Stimulated activated CD4-positive, alpha-beta T cell treated with anti-CD3 and anti-CD28 coated beads, Interleukin-4, amount 100 ng/mL, for 1 hour (primary cell): ENCODE measurements around the gene TARDBP.
"Not testable (repeated sequence)": the region's sequence is repeated elsewhere in the genome, so short reads cannot be mapped to it uniquely, and the experiment has no call there.

Experiments
- DNase-seq: peaks from one replicate; pipeline ENCODE4 v3.0.0-alpha.2; 2020

The TARDBP gene

DNA sequence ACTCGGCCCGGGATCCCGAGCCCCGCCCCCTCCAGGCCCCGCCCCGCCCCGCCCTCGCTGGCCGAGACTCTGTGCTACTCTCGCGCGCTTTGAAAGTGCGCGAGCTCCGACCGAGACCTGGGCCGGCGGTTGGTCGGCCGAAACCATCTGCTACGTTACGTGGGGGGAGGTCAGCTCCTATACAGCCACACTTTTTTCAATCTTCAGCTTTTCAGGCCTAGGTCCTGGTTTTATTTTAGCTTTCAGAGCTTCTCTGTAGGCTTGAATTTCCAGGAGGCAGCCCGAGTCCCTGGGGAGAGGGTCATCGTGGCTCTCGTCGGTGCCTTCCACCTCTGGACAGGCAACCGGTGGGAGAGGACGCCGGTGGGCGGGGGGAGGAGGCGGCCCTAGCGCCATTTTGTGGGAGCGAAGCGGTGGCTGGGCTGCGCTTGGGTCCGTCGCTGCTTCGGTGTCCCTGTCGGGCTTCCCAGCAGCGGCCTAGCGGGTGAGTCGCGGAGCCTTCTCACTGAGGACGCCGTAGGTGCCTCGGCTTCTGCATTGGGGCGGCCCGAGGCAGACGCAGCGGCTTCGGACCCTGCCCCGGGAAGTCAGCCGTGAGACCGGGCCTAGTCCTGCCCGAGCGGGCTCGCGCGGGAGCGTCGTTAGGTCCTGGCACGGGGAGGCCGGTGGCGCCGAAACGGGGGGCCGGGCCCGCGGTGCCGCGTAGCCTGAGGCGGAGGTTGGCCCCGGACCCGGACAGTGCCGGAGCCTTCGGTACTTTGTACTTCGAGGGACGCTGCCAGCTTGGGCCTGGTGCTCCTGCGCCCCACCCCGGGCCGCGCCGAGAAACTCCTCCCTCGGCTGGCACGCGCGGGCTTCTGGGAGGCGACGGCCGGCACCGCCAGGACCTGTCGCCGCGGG is at the start of gene TARDBP:
TSS of gene TARDBP (plus strand) at position 395 of the 900 bp plus-strand sequence. CDS start 1,074 bp downstream, outside the sequence.
- DNase-seq, result peak; percentile 92

DNA sequence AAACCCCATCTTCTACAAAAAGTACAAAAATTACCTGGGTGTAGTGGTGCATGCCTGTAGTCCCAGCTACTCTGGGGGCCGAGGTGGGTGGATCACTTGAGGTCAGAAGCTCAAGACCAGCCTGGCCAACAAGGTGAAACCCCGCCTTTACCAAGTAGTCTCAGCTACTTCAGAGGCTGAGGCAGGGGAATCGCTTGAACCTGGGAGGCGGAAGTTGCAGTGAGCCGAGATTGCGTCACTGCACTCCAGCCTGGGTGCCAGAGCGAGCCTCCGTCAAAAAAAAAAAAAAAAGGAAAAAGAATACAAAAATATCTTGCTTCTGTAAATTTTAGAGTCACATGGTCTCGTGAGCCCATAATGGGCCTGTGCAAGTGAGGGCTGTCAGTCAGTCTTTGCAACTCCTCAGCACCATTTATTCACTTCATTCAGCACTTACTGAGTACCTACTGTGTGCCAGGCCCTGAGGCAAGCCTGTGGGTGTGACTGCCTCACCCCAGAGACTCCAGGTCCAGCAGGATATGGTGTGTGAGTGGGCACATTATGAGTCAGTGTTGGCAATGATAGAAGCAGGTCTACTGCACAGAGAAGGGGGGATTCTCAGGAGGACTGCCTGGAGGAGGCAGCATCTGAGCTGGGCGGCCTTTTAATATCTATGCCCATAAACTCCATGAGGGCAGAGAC is 46.8 kb upstream of the TARDBP start:
- peak; percentile 10 for DNase-seq

GRCh38 chr1:10967090-10967489 is 45.4 kb upstream of the TARDBP start:
- no peak for DNase-seq

GRCh38 chr1:10968411-10968826 is 44.0 kb upstream of the TARDBP start:
- no peak for DNase-seq

DNA sequence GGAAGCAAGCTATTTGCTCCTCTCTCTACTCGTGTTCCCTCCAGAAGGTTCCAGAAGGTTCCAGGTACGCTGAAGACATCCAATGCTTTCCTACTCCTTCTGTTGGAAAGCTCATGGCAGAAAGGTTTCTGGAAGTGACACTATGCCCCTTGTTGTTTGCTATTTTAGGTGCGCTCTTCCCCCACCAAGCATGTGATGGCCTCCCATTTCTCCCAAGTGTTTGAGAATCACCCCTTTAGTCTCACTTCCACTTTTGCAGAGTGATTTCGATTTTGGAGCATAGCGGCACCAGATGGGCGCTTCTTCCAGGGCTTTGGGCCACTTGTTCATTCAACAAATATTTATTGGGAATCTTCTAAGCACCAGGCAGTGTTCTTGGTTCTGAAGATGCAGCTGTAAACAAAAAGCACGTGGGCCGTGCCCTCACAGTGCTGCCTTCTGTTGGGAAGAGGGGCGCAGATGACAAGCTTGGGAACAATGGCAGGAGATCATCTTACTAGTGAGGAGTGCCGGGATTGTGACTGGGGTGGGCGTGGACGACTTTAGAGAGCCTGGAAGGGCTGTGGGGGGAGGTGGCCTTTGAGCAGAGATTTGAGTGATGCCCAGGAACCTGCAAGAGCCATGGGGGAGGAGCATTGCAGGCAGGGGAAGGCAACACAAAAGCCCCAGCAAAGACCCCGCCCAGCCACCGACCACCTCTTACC is 43.0 kb upstream of the TARDBP start:
- DNase-seq, result no peak

- no peak for DNase-seq
These were observed 42.5 kb upstream of the TARDBP start for GRCh38 chr1:10969971-10970332.

- no peak for DNase-seq
These were observed 38.9 kb upstream of the TARDBP start for GRCh38 chr1:10973552-10973951.

GRCh38 chr1:10973956-10974881 is 38.2 kb upstream of the TARDBP start:
- no peak for DNase-seq

- DNase-seq, result no peak
These were observed 36.7 kb upstream of the TARDBP start for GRCh38 chr1:10975567-10976326.

DNA sequence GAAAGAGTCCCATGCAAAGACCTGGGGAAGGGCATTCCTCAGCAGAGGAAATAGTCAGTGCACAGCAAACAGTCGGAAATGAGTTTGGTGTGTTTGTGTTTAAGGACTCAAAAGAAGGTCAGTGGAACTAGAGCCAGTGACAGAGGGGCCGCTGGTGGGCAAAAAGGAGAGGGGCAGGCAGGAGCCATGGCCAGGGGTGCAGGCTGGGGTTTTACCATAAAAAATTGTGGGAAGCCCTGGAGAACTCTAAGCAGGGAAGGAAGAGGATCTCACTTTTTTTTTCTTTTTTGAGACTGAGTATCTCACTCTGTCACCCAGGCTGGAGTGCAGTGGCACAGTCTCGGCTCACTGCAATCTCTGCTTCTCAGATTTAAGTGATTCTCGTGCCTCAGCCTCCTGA is 33.7 kb upstream of the TARDBP start:
- DNase-seq, result no peak

- no peak for DNase-seq
These were observed 33.0 kb upstream of the TARDBP start for GRCh38 chr1:10979483-10979920.

GRCh38 chr1:10980094-10980577 is 32.3 kb upstream of the TARDBP start:
- DNase-seq, result no peak

DNA sequence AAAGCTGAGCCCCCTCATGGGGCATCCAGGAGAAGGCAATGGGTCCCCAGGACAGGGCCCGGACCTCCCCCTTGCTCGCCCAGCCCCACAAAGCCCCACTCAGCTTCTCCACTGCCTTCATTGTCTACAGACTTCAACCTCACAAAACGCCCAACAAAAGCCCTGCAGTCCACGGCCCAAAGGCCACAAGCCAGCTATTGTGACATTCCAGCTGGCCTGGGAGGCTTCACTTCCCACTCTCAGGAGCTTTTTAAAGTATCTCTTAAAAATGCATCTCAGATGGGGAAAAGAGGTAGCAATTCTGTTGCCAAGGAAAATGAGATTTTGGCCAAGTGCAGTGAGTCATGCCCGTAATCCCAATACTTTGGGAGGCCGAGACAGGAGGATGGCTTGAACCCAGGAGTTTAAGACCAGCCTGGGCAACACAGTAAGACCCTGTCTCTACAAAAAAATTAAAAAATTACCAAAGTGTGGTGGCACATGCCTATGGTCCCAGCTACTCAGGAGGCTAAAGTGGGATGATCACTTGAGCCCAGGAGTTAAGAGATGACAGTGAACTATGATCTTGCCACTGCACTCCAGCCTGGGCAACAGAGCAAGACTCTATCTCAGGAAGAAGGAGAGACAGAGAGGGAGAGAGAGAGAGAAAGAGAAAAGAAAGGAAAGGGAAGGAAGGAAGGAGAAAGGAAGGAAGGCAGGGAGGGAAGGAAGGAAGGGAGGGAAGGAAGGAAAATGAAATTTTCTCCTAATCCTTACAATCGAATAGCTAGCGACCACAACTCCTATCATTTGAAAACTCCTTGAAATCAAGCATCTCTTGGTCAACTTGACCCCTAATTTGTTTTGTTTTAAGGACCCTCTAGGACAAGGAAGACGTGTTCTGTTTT is 31.4 kb upstream of the TARDBP start:
- no peak for DNase-seq

- DNase-seq, result no peak
These were observed 25.9 kb upstream of the TARDBP start for GRCh38 chr1:10986525-10986890.

GRCh38 chr1:10987840-10988417 is 24.5 kb upstream of the TARDBP start:
- no peak for DNase-seq

GRCh38 chr1:10989095-10989494 is 23.4 kb upstream of the TARDBP start:
- DNase-seq, result no peak

- DNase-seq, result not testable (repeated sequence)
These were observed 22.4 kb upstream of the TARDBP start for GRCh38 chr1:10989920-10990516.

GRCh38 chr1:10990828-10991227 is 21.6 kb upstream of the TARDBP start:
- DNase-seq, result no peak

DNA sequence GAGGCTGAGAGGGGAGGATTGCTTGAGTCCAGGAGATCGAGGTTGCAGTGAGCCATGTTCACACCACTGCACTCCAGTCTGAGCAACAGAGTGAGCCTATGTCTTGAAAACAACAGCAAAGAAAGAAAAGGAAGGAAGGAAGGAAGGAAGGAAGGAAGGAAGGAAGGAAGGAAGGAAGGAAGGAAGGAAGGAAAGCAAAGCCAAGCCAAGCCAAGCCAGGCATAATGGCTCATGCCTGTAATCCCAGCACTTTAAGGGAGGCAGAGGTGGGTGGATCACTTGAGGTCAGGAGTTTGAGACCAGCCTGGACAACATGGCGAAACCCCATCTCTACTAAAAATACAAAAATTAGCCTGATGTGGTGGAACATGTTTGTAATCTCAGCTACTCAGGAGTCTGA is 20.4 kb upstream of the TARDBP start:
- DNase-seq, result not testable (repeated sequence)

DNA sequence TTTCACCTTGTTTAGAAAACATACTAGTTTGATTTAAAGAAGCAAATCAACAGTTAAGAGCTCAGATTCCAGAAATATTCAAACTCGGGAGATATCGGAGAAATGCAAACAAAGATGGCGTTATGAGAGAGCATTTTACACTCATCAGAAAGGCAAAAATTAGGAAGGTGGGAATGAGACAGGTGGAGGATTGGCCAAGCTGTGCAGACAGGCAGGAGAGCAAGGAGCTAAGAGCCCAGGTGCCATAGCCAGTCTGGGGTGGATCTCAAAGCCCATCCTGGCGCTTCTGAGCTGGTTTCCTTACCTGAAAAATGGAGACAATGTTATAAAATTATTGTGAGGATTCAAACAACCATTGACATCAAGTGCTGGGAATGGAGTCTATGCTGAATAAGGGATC is 19.6 kb upstream of the TARDBP start:
- DNase-seq, result no peak
